ENCODE results near the gene ZC3H11A. TPM values are rescaled to one million over a fixed set of nuclear protein-coding genes. Genes with fewer than 3 reads are reported as not detected.

The ZC3H11A gene
- total and polyA plus RNA-seq, 8 donors: 60.0 to 177 (median 147) TPM

DNA sequence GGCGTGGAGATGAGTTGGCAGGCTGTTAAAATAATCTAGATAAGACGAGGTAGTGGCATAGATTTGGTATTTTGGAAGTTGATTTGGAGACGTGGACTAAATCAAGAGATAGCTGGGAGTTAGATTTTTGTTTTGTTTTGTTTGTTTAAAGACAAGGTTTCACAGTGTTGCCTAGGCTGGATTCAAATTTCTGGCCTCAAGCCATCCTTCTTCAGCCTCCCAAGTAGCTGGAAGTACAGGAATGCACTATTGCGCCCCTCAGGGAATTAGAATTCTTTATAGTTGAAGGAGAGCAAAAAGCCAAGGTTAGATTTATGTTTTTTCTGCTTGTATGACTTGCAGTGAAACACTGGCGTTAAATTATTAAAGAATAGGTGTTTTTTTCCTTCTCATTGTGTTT, 43.7 kb downstream of the ZC3H11A start:
- DNase-seq (peak in 2 of 4 donors; percentile 27 to 64), ATAC-seq (peak; percentile 47)
- no peak overlapping the region for H3K27ac ChIP-seq
- intact Hi-C loops (cut with DNase I): no loop called here
- no peaks in the 10 kb centered on the region for H3K27me3 ChIP-seq
- peaks cover 12 to 98% of the 10 kb centered on the region in 2 donors for H3K36me3 ChIP-seq
- TF ChIP-seq, protein P1, sequence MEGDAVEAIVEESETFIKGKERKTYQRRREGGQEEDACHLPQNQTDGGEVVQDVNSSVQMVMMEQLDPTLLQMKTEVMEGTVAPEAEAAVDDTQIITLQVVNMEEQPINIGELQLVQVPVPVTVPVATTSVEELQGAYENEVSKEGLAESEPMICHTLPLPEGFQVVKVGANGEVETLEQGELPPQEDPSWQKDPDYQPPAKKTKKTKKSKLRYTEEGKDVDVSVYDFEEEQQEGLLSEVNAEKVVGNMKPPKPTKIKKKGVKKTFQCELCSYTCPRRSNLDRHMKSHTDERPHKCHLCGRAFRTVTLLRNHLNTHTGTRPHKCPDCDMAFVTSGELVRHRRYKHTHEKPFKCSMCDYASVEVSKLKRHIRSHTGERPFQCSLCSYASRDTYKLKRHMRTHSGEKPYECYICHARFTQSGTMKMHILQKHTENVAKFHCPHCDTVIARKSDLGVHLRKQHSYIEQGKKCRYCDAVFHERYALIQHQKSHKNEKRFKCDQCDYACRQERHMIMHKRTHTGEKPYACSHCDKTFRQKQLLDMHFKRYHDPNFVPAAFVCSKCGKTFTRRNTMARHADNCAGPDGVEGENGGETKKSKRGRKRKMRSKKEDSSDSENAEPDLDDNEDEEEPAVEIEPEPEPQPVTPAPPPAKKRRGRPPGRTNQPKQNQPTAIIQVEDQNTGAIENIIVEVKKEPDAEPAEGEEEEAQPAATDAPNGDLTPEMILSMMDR (IDR thresholded peaks at IDR 0.05): no peak
- no peaks in the 10 kb centered on the region for H3K4me1 ChIP-seq
- H3K9me3 ChIP-seq: no peaks in the 10 kb centered on the region
- H3K4me3 ChIP-seq: no peak overlapping the region

DNA sequence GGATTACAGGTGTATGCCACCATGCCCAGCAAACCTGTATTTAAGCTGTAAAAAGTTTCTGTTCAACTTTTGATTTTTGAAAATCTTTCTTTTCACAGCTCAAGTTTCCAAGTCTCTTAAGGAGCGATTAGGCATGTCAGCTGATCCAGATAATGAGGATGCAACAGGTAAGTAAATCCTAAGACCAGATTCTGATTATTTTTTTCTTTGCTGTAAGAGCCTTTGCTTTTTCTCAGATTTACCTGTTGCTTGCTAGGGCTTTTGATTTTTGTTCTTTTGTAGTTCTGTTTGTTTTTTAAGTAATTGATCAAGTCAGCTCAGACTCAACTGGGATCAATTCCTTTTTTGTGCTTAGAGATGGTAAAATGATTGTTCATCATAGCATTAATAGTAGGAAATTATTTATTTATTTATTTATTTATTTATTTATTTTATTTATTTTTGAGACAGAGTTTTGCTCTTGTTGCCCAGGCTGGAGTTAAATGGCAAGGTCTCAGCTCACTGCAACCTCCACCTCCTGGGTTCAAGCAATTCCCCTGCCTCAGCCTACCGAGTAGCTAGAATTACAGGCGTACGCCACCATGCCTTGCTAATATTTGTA, 44.9 kb downstream of the ZC3H11A start:
- no peak for DNase-seq
- H3K36me3 ChIP-seq: peaks cover 10 to 98% of the 10 kb centered on the region in 2 donors
- no peaks in the 10 kb centered on the region for H3K4me1 ChIP-seq
- intact Hi-C loops (cut with DNase I): no loop called here
- H3K4me3 ChIP-seq: no peak overlapping the region
- H3K9me3 ChIP-seq: no peaks in the 10 kb centered on the region
- H3K27me3 ChIP-seq: no peaks in the 10 kb centered on the region
- no peak overlapping the region for H3K27ac ChIP-seq
- TF ChIP-seq, protein P1 (IDR thresholded peaks at IDR 0.05): no peak
- ATAC-seq: no peak

DNA sequence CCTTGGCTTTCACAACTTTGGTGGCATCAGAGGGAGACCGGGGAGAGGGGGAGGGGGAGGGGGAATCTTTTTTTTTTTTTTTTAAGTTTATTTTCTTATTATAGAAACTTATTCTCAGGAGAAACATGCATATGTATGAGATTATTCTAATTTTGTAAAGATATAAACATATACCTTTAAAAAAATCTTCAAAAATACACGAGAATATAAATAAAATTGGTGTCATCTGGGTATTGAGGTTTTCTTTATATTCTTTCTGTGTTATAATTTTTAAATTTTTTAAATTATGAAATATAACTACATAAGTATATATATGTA, 47.1 kb downstream of the ZC3H11A start:
- no peak overlapping the region for H3K27ac ChIP-seq
- DNase-seq (no peak), ATAC-seq (no peak)
- H3K4me3 ChIP-seq: no peak overlapping the region
- H3K27me3 ChIP-seq: no peaks in the 10 kb centered on the region
- H3K4me1 ChIP-seq: no peaks in the 10 kb centered on the region
- H3K36me3 ChIP-seq: peaks cover 13 to 96% of the 10 kb centered on the region in 2 donors
- intact Hi-C loops (cut with DNase I): no loop called here
- TF ChIP-seq, protein P1 (IDR thresholded peaks at IDR 0.05): no peak
- no peaks in the 10 kb centered on the region for H3K9me3 ChIP-seq

DNA sequence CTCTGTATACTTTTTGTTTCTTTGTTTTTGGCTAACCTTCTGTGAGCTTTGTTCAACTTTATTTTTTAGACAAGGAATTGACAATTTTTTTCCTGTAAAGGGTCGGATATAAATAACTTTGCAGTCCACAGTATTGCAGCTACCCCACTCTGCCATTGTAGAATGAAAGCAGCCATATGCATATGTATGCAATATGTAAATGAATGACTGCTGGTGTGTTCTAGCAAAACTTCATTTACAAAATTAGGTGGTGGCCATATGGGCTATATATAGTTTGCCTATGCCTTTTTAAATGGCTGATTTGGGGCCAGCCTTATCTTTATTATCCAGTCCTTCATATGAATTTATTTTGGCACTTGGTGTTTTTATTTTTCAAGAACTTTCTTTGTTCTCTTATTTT, 48.0 kb downstream of the ZC3H11A start:
- Histone ChIP-seq H3K4me3 (no peak overlapping the region), H3K27ac (no peak overlapping the region), H3K27me3 (no peaks in the 10 kb centered on the region), H3K9me3 (no peaks in the 10 kb centered on the region), H3K4me1 (no peaks in the 10 kb centered on the region), H3K36me3 (peaks cover 13 to 96% of the 10 kb centered on the region in 2 donors)
- TF ChIP-seq, protein P1 (IDR thresholded peaks at IDR 0.05): no peak
- ATAC-seq (no peak), DNase-seq (no peak)
- intact Hi-C loops (cut with DNase I): no loop called here

Other genes with a start within 250 kb of the ZC3H11A start
- 100 to 1,000 TPM; 109 to 128 TPM for gene ATP2B4, start 168.8 kb upstream of the ZC3H11A start, total RNA-seq
- 100 to 1,000 TPM; 106 to 139 (median 118) TPM for gene ATP2B4, start 168.8 kb upstream of the ZC3H11A start, polyA plus RNA-seq (ENCODE audit: insufficient read length in 6 of 6)
- 1 to 10 TPM in 1 of 2 donors, under 1 TPM in 1; 0.93 to 2.2 TPM for gene LAX1, start 30.4 kb upstream of the ZC3H11A start, total RNA-seq
- gene LAX1, start 30.4 kb upstream of the ZC3H11A start, polyA plus RNA-seq (ENCODE audit: insufficient read length in 6 of 6): under 1 TPM; 0.21 to 0.41 (median 0.28) TPM
- gene ZBED6, start within 50 bp of the ZC3H11A start, total RNA-seq: 10 to 100 TPM; 31.9 to 32.8 TPM
- gene ZBED6, start within 50 bp of the ZC3H11A start, polyA plus RNA-seq (ENCODE audit: insufficient read length in 6 of 6): 10 to 100 TPM; 14.6 to 19.7 (median 17.0) TPM
- gene SNRPE, start 66.0 kb downstream of the ZC3H11A start, total RNA-seq: 10 to 100 TPM; 75.0 to 97.7 TPM
- gene SNRPE, start 66.0 kb downstream of the ZC3H11A start, polyA plus RNA-seq (ENCODE audit: insufficient read length in 6 of 6): 100 to 1,000 TPM; 255 to 299 (median 279) TPM

Measured in left lung (tissue), 10 donors.